Vagina (tissue), 2 donors: Measurements from ENCODE around the gene SLC22A2.

ENCODE experiments used
- CTCF ChIP-seq, 3 experiments: fragments of 450-650 bp in 2 of 3; fragments of 200-600 bp in 1 of 3; sonication (generic) in 1 of 3; IDR thresholded peaks; one replicate each; pipeline ENCODE4 v1.5.1; 2017 to 2019; ENCODE audit warnings: antibody characterized with exemption in 3 of 3, mild to moderate bottlenecking in 2 of 3, moderate library complexity in 2 of 3
- POLR2AphosphoS5 ChIP-seq, 2 donors: sonication (generic); formaldehyde crosslinking; IDR thresholded peaks; one replicate each; pipeline ENCODE4 v1.9.0; 2017; ENCODE audit warnings: antibody characterized with exemption in 2 of 2, mild to moderate bottlenecking in 2 of 2, low read depth in 1 of 2; ENCODE audit not compliant: insufficient read depth in 1 of 2

GRCh38 chr6:160247457-160247883 lies 11.2 kb downstream of the SLC22A2 start:
- TF ChIP-seq POLR2AphosphoS5 (IDR thresholded peaks at IDR 0.05; ENCODE audit: insufficient read depth in 1 of 2, low read depth in 1 of 2) (no peak), CTCF (IDR thresholded peaks at IDR 0.05) (no peak)
